Fibroblast of skin of right biceps (primary cell): ENCODE measurements around the gene APOE.
"Not testable (repeated sequence)": the region's sequence is repeated elsewhere in the genome, so short reads cannot be mapped to it uniquely, and the experiment has no call there.

Source experiments
- DNase-seq: peaks from one replicate; pipeline ENCODE4 v3.0.0-alpha.2; 2013

The APOE gene

GRCh38 chr19:44886141-44886540, 19.5 kb upstream of the APOE start:
- no peak for DNase-seq

- no peak for DNase-seq
These were observed 17.9 kb upstream of the APOE start for GRCh38 chr19:44887648-44888047.

GRCh38 chr19:44888335-44888734, 17.3 kb upstream of the APOE start:
- not testable (repeated sequence) for DNase-seq

GRCh38 chr19:44889830-44890365, 15.7 kb upstream of the APOE start:
- no peak for DNase-seq

- peak; percentile 100 for DNase-seq
These were observed 15.1 kb upstream of the APOE start for GRCh38 chr19:44890366-44891015.

GRCh38 chr19:44891016-44891882, 14.3 kb upstream of the APOE start, which contains the start of gene TOMM40:
Gene TOMM40, plus strand, starts transcription at chr19:44891254. Its CDS starts 162 bp downstream, at chr19:44891416.
- no peak for DNase-seq

- no peak for DNase-seq
These were observed 12.7 kb upstream of the APOE start for GRCh38 chr19:44892932-44893331.

GRCh38 chr19:44893332-44894051, 12.1 kb upstream of the APOE start:
- DNase-seq: no peak

- no peak for DNase-seq
These were observed 11.6 kb upstream of the APOE start for GRCh38 chr19:44894052-44894400.

- no peak for DNase-seq
These were observed 10.7 kb upstream of the APOE start for GRCh38 chr19:44894946-44895345.

GRCh38 chr19:44897835-44898234, 7.8 kb upstream of the APOE start:
- no peak for DNase-seq

- DNase-seq: no peak
These were observed 5.0 kb upstream of the APOE start for GRCh38 chr19:44900328-44901244.

GRCh38 chr19:44903216-44903601, 2.4 kb upstream of the APOE start:
- DNase-seq: no peak

GRCh38 chr19:44903602-44904425, 1.8 kb upstream of the APOE start:
- no peak for DNase-seq

GRCh38 chr19:44904426-44904994, 1.1 kb upstream of the APOE start:
- DNase-seq: no peak

GRCh38 chr19:44907613-44908012, 2.0 kb downstream of the APOE start:
- DNase-seq: no peak

- no peak for DNase-seq
These were observed 2.7 kb downstream of the APOE start for GRCh38 chr19:44908074-44908835.

- no peak for DNase-seq
These were observed 3.3 kb downstream of the APOE start for GRCh38 chr19:44908836-44909261.

- DNase-seq: no peak
These were observed 4.2 kb downstream of the APOE start for GRCh38 chr19:44909775-44910174.

- DNase-seq: not testable (repeated sequence)
These were observed 6.3 kb downstream of the APOE start for GRCh38 chr19:44911896-44912295.
